ENCODE measurements around the gene AMOTL1.

AMOTL1 gene

DNA sequence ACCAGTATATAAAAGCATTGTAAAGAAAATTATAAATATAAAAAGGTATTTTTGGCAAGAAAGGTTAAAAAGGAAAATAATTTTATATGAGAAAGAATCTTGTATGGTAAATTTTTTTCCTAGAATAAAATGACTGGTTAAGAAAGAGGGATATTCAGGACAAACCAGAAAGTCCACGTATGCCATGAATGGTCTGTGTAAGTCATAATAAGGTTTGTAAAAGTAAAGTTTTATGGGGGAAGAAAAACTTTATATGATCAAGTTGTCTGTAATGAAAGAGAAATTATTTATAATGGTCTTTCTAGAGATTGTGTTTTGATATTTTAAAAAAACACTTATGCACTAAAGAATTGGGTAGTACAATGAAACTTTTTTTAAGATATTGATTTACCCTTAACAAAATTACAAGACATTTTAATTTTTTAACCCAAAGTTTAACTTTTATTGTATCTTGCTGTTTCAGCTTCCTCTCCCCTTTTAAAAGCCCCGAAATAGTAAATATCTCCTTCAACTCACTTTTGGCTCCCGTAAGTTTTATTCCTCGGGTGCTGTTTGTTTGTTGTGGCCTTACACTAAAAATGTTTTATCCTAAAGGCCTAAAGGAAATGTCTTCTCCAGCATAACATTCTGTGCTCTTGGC is 47.7 kb downstream of the AMOTL1 start:
- H3K4me3 ChIP-seq (replicated peaks; ENCODE audit: low read depth, low read length): no peak overlapping the region
- no peak for DNase-seq (ENCODE audit: low read depth)
- TF ChIP-seq, protein P1, sequence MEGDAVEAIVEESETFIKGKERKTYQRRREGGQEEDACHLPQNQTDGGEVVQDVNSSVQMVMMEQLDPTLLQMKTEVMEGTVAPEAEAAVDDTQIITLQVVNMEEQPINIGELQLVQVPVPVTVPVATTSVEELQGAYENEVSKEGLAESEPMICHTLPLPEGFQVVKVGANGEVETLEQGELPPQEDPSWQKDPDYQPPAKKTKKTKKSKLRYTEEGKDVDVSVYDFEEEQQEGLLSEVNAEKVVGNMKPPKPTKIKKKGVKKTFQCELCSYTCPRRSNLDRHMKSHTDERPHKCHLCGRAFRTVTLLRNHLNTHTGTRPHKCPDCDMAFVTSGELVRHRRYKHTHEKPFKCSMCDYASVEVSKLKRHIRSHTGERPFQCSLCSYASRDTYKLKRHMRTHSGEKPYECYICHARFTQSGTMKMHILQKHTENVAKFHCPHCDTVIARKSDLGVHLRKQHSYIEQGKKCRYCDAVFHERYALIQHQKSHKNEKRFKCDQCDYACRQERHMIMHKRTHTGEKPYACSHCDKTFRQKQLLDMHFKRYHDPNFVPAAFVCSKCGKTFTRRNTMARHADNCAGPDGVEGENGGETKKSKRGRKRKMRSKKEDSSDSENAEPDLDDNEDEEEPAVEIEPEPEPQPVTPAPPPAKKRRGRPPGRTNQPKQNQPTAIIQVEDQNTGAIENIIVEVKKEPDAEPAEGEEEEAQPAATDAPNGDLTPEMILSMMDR (IDR thresholded peaks at IDR 0.05; ENCODE audit: low read length, missing control alignments): no peak

DNA sequence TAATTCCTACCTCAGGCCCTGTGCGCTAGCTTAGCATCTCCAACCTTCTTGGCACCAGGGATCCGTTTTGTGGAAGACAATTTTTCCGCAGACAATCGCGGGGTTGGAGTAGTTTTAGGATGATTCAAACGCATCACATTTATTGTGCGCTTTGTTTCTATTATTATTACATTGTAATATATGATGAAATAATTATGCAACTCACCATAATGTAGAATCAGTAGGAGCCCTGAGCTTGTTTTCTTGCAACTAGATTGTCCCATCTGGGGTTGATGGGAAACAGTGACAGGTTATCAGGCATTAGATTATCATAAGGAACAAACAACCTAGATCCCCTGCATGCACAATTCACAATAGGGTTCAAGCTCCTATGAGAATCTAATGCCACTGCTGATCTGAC is 52.3 kb downstream of the AMOTL1 start:
- no peak for DNase-seq (ENCODE audit: low read depth)
- H3K4me3 ChIP-seq (replicated peaks; ENCODE audit: low read depth, low read length): no peak overlapping the region
- TF ChIP-seq, protein P1 (IDR thresholded peaks at IDR 0.05; ENCODE audit: low read length, missing control alignments): no peak

DNA sequence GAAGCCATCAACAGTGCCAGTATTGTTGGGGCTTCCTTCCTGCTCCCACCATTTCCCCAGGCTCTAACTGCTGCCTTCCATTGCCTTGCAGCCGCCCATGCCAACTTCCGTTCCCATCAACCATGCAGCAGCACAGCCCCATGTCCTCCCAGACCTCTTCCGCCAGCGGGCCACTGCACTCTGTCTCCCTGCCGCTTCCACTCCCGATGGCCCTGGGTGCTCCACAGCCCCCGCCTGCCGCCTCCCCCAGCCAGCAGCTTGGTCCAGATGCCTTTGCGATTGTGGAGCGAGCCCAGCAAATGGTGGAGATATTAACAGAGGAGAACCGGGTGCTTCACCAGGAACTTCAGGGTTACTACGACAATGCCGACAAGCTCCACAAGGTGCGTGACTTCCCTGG is 53.3 kb downstream of the AMOTL1 start:
- no peak overlapping the region for H3K4me3 ChIP-seq (replicated peaks; ENCODE audit: low read depth, low read length)
- TF ChIP-seq, protein P1 (IDR thresholded peaks at IDR 0.05; ENCODE audit: low read length, missing control alignments): no peak
- no peak for DNase-seq (ENCODE audit: low read depth)

DNA sequence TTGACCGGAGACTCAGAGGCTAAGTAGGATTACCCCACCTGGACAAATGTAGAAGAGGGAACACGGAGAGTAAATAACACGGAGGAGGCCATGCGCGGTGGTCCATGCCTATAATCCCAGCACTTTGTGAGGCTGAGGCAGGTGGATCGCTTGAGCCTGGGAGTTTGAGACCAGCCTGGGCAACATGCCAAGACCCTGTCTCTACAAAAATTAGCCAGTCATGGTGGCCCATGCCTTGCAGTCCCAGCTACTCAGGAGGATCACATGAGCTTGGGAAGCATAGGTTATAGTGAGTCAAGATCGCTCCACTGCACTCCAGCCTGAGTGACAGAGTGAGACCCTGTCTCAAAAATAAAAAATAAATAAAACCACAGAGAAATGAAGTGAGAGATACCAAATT is 53.9 kb downstream of the AMOTL1 start:
- DNase-seq (ENCODE audit: low read depth): no peak
- TF ChIP-seq, protein P1 (IDR thresholded peaks at IDR 0.05; ENCODE audit: low read length, missing control alignments): no peak
- no peak overlapping the region for H3K4me3 ChIP-seq (replicated peaks; ENCODE audit: low read depth, low read length)

DNA sequence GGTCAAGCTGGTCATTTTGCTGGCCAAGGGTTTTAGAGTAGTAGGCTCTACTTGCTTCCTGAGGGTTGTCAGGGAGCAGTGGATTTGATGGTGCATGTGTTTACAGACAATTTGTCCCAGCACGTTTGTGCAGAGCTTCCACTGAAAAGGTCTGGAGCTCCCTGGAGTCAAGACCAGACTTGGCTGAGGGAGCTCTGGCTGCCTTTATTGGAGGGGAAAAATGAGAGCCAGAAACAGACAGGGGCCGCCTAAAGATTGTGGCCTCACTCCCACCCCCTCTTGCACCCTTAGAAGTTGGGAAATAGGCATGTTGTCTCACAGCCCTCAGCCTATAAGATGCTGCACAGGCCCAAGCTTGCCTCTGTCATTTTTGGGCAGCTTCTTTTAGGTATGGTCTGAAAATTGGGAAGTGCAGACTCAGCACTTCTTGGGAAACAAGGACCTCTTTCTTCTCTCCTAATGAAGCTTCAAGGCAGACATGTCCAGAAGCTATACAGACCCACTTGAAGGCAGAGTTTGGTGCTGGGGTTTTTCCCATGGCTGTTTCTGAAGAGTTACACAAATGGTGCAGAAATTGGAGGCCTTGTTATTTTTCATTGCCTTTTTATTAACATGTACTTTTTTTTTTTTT is 55.1 kb downstream of the AMOTL1 start:
- no peak for DNase-seq (ENCODE audit: low read depth)
- no peak overlapping the region for H3K4me3 ChIP-seq (replicated peaks; ENCODE audit: low read depth, low read length)
- TF ChIP-seq, protein P1 (IDR thresholded peaks at IDR 0.05; ENCODE audit: low read length, missing control alignments): no peak

DNA sequence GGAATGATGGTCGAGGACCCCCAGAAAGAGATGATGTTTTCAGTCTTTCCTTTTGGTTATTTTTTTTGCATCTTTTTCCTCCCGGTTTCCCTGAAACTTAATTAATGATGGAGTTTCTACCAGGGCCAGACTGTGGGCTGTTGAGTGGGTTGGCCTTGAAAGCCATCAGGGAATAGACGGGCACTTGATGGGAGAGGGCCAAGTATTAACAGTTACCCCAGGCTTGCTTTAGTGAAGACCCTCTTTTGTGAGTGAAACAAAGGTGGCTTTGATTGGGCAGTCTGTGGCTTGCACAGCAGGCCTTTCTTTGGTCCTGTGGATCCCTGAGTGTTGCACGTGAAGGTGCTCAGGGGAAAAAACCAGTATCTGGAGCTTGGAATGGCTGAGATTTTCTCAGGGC is 56.9 kb downstream of the AMOTL1 start:
- TF ChIP-seq, protein P1 (IDR thresholded peaks at IDR 0.05; ENCODE audit: low read length, missing control alignments): no peak
- DNase-seq (ENCODE audit: low read depth): no peak
- H3K4me3 ChIP-seq (replicated peaks; ENCODE audit: low read depth, low read length): no peak overlapping the region

DNA sequence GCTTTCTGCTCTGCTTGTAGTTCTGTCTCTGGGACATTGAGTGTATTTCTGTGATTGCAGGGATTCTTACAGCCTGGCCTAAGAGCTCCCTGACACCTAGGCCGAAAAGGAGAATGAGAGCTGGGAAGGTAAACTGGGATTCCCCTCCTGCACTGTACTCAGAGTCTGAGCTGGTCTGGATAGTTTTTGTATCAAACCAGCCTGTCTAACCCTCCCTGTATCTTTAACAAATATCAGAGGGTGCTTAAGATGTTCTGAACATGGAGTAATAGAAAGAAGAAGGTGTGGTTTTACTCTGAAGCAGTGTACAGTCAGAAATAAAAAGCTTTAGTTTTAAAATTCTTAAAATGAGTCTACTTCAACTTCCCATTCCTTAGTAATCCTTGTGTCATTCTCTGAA is 57.3 kb downstream of the AMOTL1 start:
- TF ChIP-seq, protein P1 (IDR thresholded peaks at IDR 0.05; ENCODE audit: low read length, missing control alignments): no peak
- no peak overlapping the region for H3K4me3 ChIP-seq (replicated peaks; ENCODE audit: low read depth, low read length)
- no peak for DNase-seq (ENCODE audit: low read depth)

Data from fibroblast of pulmonary artery (primary cell).